Pancreas (tissue), 10 donors: ENCODE data around the gene LCORL. TPM values are rescaled to one million over a fixed set of nuclear protein-coding genes. Genes with fewer than 3 reads are reported as not detected.

Experiments used
- ATAC-seq, 4 donors: fragments of 200-7000 bp; cut with Tn5 transposase; one replicate each; pipeline versions ENCODE4 v1.8.0 to v1.9.1; 2020; ENCODE audit warnings: mild to moderate bottlenecking in 4 of 4, moderate library complexity in 4 of 4
- DNase-seq, 6 donors: peaks; one replicate each; pipeline ENCODE4 v3.0.0-alpha.2; 2020
- FAIRE-seq: peaks from 2 replicates; lab custom pipeline; 2012; peaks lifted over from hg19 to GRCh38; lab: Jason Lieb, UNC
- H3K27ac ChIP-seq, 4 donors: fragments of 200-600 bp; sonication (generic); 1 replicate in 3 of 4; 2 replicates in 1 of 4; pipeline versions ENCODE4 v1.5.0 to v1.8.0; 2020
- H3K27me3 ChIP-seq, 4 donors: fragments of 200-600 bp; one replicate each; pipeline ENCODE4 v1.8.0; 2021
- H3K36me3 ChIP-seq, 3 donors: fragments of 200-600 bp; sonication (generic) in 1 of 3; one replicate each; pipeline versions ENCODE4 v1.5.0 to v1.8.0; 2020 to 2021
- H3K4me1 ChIP-seq, 3 donors: fragments of 200-600 bp; one replicate each; pipeline ENCODE4 v1.8.0; 2021
- H3K4me3 ChIP-seq, 4 donors: fragments of 200-600 bp; sonication (generic) in 2 of 4; one replicate each; pipeline versions ENCODE4 v1.5.0 to v1.8.0; 2020 to 2021
- H3K9me3 ChIP-seq, 4 donors: fragments of 200-600 bp; one replicate each; pipeline ENCODE4 v1.8.0; 2021
- CTCF ChIP-seq, 4 donors: fragments of 200-600 bp; sonication (generic) in 3 of 4; IDR thresholded peaks; one replicate each; pipeline versions ENCODE4 v1.5.0 to v1.8.0; 2021; ENCODE audit warnings: antibody characterized with exemption in 4 of 4
- WGBS, 2 donors: extraction: QIAGEN DNeasy Blood & Tissue Kit; methylation state at CpG; one replicate each; pipeline ENCODE4 v1.1.7; 2013; 5-methylcytosine and 5-hydroxymethylcytosine counted together
- intact Hi-C, 3 donors: fragments of 100-400 bp; cut with DNase I; formaldehyde crosslinking; loops; one replicate each; pipeline versions ENCODE4 v1.11.1 to v1.14.2; 2022
- polyA plus RNA-seq, 2 donors: library from polyadenylated mRNA; stranded (reverse); fragments of 200-250 nt; gene quantifications; one replicate each; pipeline ENCODE4 v1.2.3, GENCODE V29; 2013
- total RNA-seq, 6 donors: library from RNA; stranded (reverse); fragmentation: NEBNext Ultra II Directional in 4 of 6; extraction: Animal tissue kit (Norgen Biotek cat#: 25700) in 4 of 6; gene quantifications; one replicate each; pipeline versions ENCODE4 v1.2.1 to v1.2.4, GENCODE V29; 2021 to 2023
- donor health status: healthy with polysubstance abuse.
- donor health status: DM: no; HTN: no; CAD: no; lungs with moderate emphysema.
- donor health status: DM: no; HTN: no; CAD: no.
- donor health status: control.
- donor health status: control.
- donor health status: Bipolar disorder and iron deficiency.
- donor health status: DM: yes; HTN: yes; CAD: no.
- donor health status: DM: no; HTN: no; CAD: no.
- donor health status: DM: no; HTN: no; CAD: no.
- donor health status: DM: yes; HTN: yes; CAD: no.

Gene LCORL
- total and polyA plus RNA-seq, 8 donors = 1.7 to 11.8 (median 5.3) TPM

- Histone ChIP-seq H3K36me3 (no peaks in the 10 kb centered on the region), H3K27ac (no peak overlapping the region), H3K9me3 (no peaks in the 10 kb centered on the region), H3K4me1 (peaks cover 0 to 8% (median 4%) of the 10 kb centered on the region in 3 donors), H3K4me3 (no peak overlapping the region), H3K27me3 (no peaks in the 10 kb centered on the region)
- ATAC-seq = no peak
- 93 to 96% methylated on average over 7 of the region's 7 CpGs for WGBS, 2 donors
- no peak for FAIRE-seq
- no peak for DNase-seq
- intact Hi-C loops = no loop called here
- no peak for TF ChIP-seq CTCF (IDR thresholded peaks at IDR 0.05)
These were observed 57.0 kb downstream of the LCORL start for GRCh38 chr4:17964576-17964975.

- Histone ChIP-seq H3K36me3 (no peaks in the 10 kb centered on the region), H3K4me3 (no peak overlapping the region), H3K9me3 (no peaks in the 10 kb centered on the region), H3K27me3 (no peaks in the 10 kb centered on the region), H3K27ac (no peak overlapping the region), H3K4me1 (peaks cover 0 to 8% (median 4%) of the 10 kb centered on the region in 3 donors)
- TF ChIP-seq CTCF (IDR thresholded peaks at IDR 0.05) = no peak
- ATAC-seq (no peak), DNase-seq (no peak), FAIRE-seq (no peak)
- intact Hi-C loops = no loop called here
- 66 to 71% methylated on average over 2 of the region's 2 CpGs for WGBS, 2 donors
These were observed 59.4 kb downstream of the LCORL start for GRCh38 chr4:17962171-17962570.

GRCh38 chr4:17961249-17961648 lies 60.3 kb downstream of the LCORL start:
- DNase-seq (no peak), ATAC-seq (peak in 1 of 4 donors; percentile 60), FAIRE-seq (no peak)
- H3K9me3 ChIP-seq = no peaks in the 10 kb centered on the region
- no peak overlapping the region for H3K27ac ChIP-seq
- no peaks in the 10 kb centered on the region for H3K27me3 ChIP-seq
- no peaks in the 10 kb centered on the region for H3K36me3 ChIP-seq
- intact Hi-C loops = no loop called here
- no peak for TF ChIP-seq CTCF (IDR thresholded peaks at IDR 0.05)
- no peak overlapping the region for H3K4me3 ChIP-seq
- H3K4me1 ChIP-seq = peaks cover 0 to 8% (median 4%) of the 10 kb centered on the region in 3 donors

GRCh38 chr4:17958181-17958580 lies 63.4 kb downstream of the LCORL start:
- H3K27me3 ChIP-seq = no peaks in the 10 kb centered on the region
- DNase-seq (no peak), ATAC-seq (no peak), FAIRE-seq (no peak)
- H3K9me3 ChIP-seq = no peaks in the 10 kb centered on the region
- H3K4me1 ChIP-seq = peaks cover 0 to 8% (median 4%) of the 10 kb centered on the region in 3 donors
- intact Hi-C loops = no loop called here
- TF ChIP-seq CTCF (IDR thresholded peaks at IDR 0.05) = no peak
- no peak overlapping the region for H3K4me3 ChIP-seq
- no peaks in the 10 kb centered on the region for H3K36me3 ChIP-seq
- H3K27ac ChIP-seq = no peak overlapping the region
- WGBS, 2 donors = 66 to 69% methylated on average over 3 of the region's 3 CpGs

- no peak for TF ChIP-seq CTCF (IDR thresholded peaks at IDR 0.05)
- Histone ChIP-seq H3K36me3 (no peaks in the 10 kb centered on the region), H3K27me3 (no peaks in the 10 kb centered on the region), H3K4me3 (no peak overlapping the region), H3K4me1 (peaks cover 0 to 8% (median 4%) of the 10 kb centered on the region in 3 donors), H3K27ac (no peak overlapping the region), H3K9me3 (no peaks in the 10 kb centered on the region)
- DNase-seq = no peak
- intact Hi-C loops = no loop called here
- 95 to 97% methylated on average over 1 of the region's 1 CpG for WGBS, 2 donors
- no peak for ATAC-seq
- FAIRE-seq = no peak
These were observed 63.9 kb downstream of the LCORL start for GRCh38 chr4:17957688-17958087.
